WTC11 (cell line): ENCODE results near the gene TDRD9. TPM values are rescaled to one million over a fixed set of nuclear protein-coding genes. Genes with fewer than 3 reads are reported as not detected.

Experiments used
- ATAC-seq: fragments of 200-7000 bp; cut with Tn5 transposase; 2 replicates; pipeline ENCODE4 v1.10.0; 2021; ENCODE audit warnings: mild to moderate bottlenecking, moderate library complexity
- CTCF ChIA-PET: fragments of 300-600 bp; sonication (Branson Sonifier 250); formaldehyde crosslinking; loops from one replicate; lab custom pipeline; 2021; ENCODE audit warnings: antibody characterized with exemption; lab: Charles Lee
- POLR2A ChIA-PET: fragments of 350-600 bp; sonication (Branson Sonifier 250); formaldehyde crosslinking; loops from one replicate; lab custom pipeline; 2021; ENCODE audit warnings: antibody characterized with exemption; lab: Charles Lee
- DNase-seq: peaks from one replicate; pipeline ENCODE4 v3.0.0; 2021; ENCODE audit warnings: low spot score
- H3K27ac Mint-ChIP-seq: 2 replicates; pipeline ENCODE4 v1.8.0; 2021; ENCODE audit warnings: mixed read lengths
- H3K27me3 Mint-ChIP-seq: 2 replicates; pipeline ENCODE4 v1.8.0; 2021; ENCODE audit warnings: low read depth, mild to moderate bottlenecking, moderate library complexity, mixed read lengths
- H3K36me3 Mint-ChIP-seq: 2 replicates; pipeline ENCODE4 v1.8.0; 2021; ENCODE audit warnings: mixed read lengths
- H3K4me1 Mint-ChIP-seq: 2 replicates; pipeline ENCODE4 v1.8.0; 2022; ENCODE audit warnings: mixed read lengths
- H3K4me3 Mint-ChIP-seq: 2 replicates; pipeline ENCODE4 v1.8.0; 2021; ENCODE audit warnings: mild to moderate bottlenecking, moderate library complexity, mixed read lengths
- H3K9me3 Mint-ChIP-seq: 2 replicates; pipeline ENCODE4 v1.8.0; 2021; ENCODE audit warnings: mixed read lengths
- ELF4 ChIP-seq: sonication (generic); formaldehyde crosslinking; IDR thresholded peaks from 2 replicates; pipeline ENCODE4 v1.8.1; 2022; ENCODE audit warnings: low read depth, mild to moderate bottlenecking, moderate library complexity, missing genetic modification reagents
- JAZF1 ChIP-seq: fragments of 250-450 bp; sonication (Bioruptor Pico); IDR thresholded peaks from 2 replicates; pipeline ENCODE4 v1.9.0; 2021; ENCODE audit warnings: moderate library complexity, mild to moderate bottlenecking, inconsistent platforms
- JUN ChIP-seq: sonication (generic); formaldehyde crosslinking; IDR thresholded peaks from 2 replicates; pipeline ENCODE4 v1.8.0; 2023; ENCODE audit warnings: mild to moderate bottlenecking, missing genetic modification reagents
- KAT7 ChIP-seq: sonication (generic); formaldehyde crosslinking; IDR thresholded peaks from 2 replicates; pipeline ENCODE4 v1.8.1; 2023; ENCODE audit warnings: missing genetic modification reagents, mild to moderate bottlenecking, borderline replicate concordance
- RORB ChIP-seq: fragments of 250-450 bp; sonication (Bioruptor Pico); IDR thresholded peaks from 2 replicates; pipeline ENCODE4 v1.9.0; 2021; ENCODE audit warnings: mild to moderate bottlenecking
- SMAD3 ChIP-seq: sonication (generic); formaldehyde crosslinking; IDR thresholded peaks from 2 replicates; pipeline ENCODE4 v1.8.0; 2022; ENCODE audit warnings: missing genetic modification reagents, mild to moderate bottlenecking, borderline replicate concordance
- SP1 ChIP-seq: sonication (generic); formaldehyde crosslinking; conservative IDR thresholded peaks from 2 replicates; pipeline ENCODE4 v1.8.1; 2022; ENCODE audit warnings: missing genetic modification reagents
- ZBTB21 ChIP-seq: sonication (generic); formaldehyde crosslinking; IDR thresholded peaks from 2 replicates; pipeline ENCODE4 v1.8.1; 2023; ENCODE audit warnings: mild to moderate bottlenecking, missing genetic modification reagents, borderline replicate concordance
- ZNF416 ChIP-seq: fragments of 250-450 bp; sonication (Bioruptor Pico); IDR thresholded peaks from 2 replicates; pipeline ENCODE4 v1.9.0; 2021; ENCODE audit warnings: mild to moderate bottlenecking, inconsistent platforms
- ZNF671 ChIP-seq: fragments of 250-450 bp; sonication (Bioruptor Pico); IDR thresholded peaks from 2 replicates; pipeline ENCODE4 v1.8.0; 2021; ENCODE audit warnings: mild to moderate bottlenecking
- total RNA-seq: library from RNA; stranded (reverse); gene quantifications from 3 replicates; pipeline ENCODE4 v1.2.3, GENCODE V29; 2021
- TF ChIP-seq, protein P1 (sequence below): sonication (generic); formaldehyde crosslinking; conservative IDR thresholded peaks from 2 replicates; pipeline ENCODE4 v1.8.1; 2022; ENCODE audit warnings: mild to moderate bottlenecking, missing genetic modification reagents
- TF ChIP-seq, protein P2 (sequence below): fragments of 250-450 bp; sonication (Bioruptor Pico); IDR thresholded peaks from 2 replicates; pipeline ENCODE4 v1.9.0; 2021; ENCODE audit warnings: mild to moderate bottlenecking, borderline replicate concordance
- TF ChIP-seq, protein P3 (sequence below): sonication (generic); formaldehyde crosslinking; IDR thresholded peaks from 2 replicates; pipeline ENCODE4 v1.8.1; 2022; ENCODE audit warnings: low read depth, missing genetic modification reagents, borderline replicate concordance
- TF ChIP-seq, protein P4 (sequence below): sonication (generic); formaldehyde crosslinking; IDR thresholded peaks from 2 replicates; pipeline ENCODE4 v1.8.0; 2023; ENCODE audit warnings: missing genetic modification reagents, mild to moderate bottlenecking, borderline replicate concordance
- TF ChIP-seq, protein P5 (sequence below): sonication (generic); formaldehyde crosslinking; IDR thresholded peaks from 2 replicates; pipeline ENCODE4 v1.8.1; 2022; ENCODE audit warnings: low read depth, mild to moderate bottlenecking, moderate library complexity, missing genetic modification reagents, borderline replicate concordance
- TF ChIP-seq, protein P6 (sequence below): sonication (generic); formaldehyde crosslinking; IDR thresholded peaks from 2 replicates; pipeline ENCODE4 v1.8.1; 2023; ENCODE audit warnings: mild to moderate bottlenecking, missing genetic modification reagents, moderate library complexity
- TF ChIP-seq, protein P7 (sequence below): fragments of 250-450 bp; sonication (Bioruptor Pico); conservative IDR thresholded peaks from 2 replicates; pipeline ENCODE4 v1.9.0; 2021; ENCODE audit warnings: mild to moderate bottlenecking

Gene TDRD9
- total RNA-seq, 1 experiment from 2014 or later: 0.17 TPM

DNA sequence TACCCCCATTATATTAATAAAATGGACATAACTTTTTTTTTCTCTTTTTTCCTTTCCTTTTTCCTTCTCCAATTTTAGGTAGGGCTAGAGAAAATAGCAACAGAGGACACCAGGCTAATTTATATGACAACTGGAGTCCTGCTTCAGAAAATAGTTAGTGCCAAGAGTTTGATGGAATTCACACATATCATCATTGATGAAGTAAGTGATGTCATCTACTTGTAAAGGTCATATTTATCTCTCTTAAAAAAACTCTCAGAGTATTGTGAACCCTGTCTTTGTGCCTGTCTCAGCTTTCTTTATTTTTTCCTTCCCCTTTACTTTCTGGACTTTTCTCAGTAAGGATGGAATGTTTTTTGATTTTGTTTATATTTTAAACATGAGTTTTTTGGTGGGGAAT, 38.4 kb downstream of the TDRD9 start:
- no peak for DNase-seq
- Mint-ChIP-seq H3K27ac (no peak overlapping the region), H3K27me3 (no peaks in the 10 kb centered on the region; the same call in 1 of the 2 replicates), H3K4me3 (no peak overlapping the region), H3K36me3 (no peaks in the 10 kb centered on the region), H3K4me1 (no peaks in the 10 kb centered on the region), H3K9me3 (no peaks in the 10 kb centered on the region)
- TF ChIP-seq SMAD3 (CRISPR knock-in tag) (no peak), ZBTB21 (CRISPR knock-in tag) (no peak), ZNF416 (CRISPR knock-in tag) (no peak), ELF4 (CRISPR knock-in tag) (no peak), RORB (CRISPR knock-in tag) (no peak), SP1 (CRISPR knock-in tag) (no peak), JAZF1 (CRISPR knock-in tag) (no peak)
- TF ChIP-seq, protein P1, sequence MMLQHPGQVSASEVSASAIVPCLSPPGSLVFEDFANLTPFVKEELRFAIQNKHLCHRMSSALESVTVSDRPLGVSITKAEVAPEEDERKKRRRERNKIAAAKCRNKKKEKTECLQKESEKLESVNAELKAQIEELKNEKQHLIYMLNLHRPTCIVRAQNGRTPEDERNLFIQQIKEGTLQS (CRISPR knock-in tag): no peak
- TF ChIP-seq, protein P2, sequence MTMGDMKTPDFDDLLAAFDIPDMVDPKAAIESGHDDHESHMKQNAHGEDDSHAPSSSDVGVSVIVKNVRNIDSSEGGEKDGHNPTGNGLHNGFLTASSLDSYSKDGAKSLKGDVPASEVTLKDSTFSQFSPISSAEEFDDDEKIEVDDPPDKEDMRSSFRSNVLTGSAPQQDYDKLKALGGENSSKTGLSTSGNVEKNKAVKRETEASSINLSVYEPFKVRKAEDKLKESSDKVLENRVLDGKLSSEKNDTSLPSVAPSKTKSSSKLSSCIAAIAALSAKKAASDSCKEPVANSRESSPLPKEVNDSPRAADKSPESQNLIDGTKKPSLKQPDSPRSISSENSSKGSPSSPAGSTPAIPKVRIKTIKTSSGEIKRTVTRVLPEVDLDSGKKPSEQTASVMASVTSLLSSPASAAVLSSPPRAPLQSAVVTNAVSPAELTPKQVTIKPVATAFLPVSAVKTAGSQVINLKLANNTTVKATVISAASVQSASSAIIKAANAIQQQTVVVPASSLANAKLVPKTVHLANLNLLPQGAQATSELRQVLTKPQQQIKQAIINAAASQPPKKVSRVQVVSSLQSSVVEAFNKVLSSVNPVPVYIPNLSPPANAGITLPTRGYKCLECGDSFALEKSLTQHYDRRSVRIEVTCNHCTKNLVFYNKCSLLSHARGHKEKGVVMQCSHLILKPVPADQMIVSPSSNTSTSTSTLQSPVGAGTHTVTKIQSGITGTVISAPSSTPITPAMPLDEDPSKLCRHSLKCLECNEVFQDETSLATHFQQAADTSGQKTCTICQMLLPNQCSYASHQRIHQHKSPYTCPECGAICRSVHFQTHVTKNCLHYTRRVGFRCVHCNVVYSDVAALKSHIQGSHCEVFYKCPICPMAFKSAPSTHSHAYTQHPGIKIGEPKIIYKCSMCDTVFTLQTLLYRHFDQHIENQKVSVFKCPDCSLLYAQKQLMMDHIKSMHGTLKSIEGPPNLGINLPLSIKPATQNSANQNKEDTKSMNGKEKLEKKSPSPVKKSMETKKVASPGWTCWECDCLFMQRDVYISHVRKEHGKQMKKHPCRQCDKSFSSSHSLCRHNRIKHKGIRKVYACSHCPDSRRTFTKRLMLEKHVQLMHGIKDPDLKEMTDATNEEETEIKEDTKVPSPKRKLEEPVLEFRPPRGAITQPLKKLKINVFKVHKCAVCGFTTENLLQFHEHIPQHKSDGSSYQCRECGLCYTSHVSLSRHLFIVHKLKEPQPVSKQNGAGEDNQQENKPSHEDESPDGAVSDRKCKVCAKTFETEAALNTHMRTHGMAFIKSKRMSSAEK: no peak
- TF ChIP-seq, protein P3, sequence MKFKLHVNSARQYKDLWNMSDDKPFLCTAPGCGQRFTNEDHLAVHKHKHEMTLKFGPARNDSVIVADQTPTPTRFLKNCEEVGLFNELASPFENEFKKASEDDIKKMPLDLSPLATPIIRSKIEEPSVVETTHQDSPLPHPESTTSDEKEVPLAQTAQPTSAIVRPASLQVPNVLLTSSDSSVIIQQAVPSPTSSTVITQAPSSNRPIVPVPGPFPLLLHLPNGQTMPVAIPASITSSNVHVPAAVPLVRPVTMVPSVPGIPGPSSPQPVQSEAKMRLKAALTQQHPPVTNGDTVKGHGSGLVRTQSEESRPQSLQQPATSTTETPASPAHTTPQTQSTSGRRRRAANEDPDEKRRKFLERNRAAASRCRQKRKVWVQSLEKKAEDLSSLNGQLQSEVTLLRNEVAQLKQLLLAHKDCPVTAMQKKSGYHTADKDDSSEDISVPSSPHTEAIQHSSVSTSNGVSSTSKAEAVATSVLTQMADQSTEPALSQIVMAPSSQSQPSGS (CRISPR knock-in tag): no peak
- TF ChIP-seq, protein P4, sequence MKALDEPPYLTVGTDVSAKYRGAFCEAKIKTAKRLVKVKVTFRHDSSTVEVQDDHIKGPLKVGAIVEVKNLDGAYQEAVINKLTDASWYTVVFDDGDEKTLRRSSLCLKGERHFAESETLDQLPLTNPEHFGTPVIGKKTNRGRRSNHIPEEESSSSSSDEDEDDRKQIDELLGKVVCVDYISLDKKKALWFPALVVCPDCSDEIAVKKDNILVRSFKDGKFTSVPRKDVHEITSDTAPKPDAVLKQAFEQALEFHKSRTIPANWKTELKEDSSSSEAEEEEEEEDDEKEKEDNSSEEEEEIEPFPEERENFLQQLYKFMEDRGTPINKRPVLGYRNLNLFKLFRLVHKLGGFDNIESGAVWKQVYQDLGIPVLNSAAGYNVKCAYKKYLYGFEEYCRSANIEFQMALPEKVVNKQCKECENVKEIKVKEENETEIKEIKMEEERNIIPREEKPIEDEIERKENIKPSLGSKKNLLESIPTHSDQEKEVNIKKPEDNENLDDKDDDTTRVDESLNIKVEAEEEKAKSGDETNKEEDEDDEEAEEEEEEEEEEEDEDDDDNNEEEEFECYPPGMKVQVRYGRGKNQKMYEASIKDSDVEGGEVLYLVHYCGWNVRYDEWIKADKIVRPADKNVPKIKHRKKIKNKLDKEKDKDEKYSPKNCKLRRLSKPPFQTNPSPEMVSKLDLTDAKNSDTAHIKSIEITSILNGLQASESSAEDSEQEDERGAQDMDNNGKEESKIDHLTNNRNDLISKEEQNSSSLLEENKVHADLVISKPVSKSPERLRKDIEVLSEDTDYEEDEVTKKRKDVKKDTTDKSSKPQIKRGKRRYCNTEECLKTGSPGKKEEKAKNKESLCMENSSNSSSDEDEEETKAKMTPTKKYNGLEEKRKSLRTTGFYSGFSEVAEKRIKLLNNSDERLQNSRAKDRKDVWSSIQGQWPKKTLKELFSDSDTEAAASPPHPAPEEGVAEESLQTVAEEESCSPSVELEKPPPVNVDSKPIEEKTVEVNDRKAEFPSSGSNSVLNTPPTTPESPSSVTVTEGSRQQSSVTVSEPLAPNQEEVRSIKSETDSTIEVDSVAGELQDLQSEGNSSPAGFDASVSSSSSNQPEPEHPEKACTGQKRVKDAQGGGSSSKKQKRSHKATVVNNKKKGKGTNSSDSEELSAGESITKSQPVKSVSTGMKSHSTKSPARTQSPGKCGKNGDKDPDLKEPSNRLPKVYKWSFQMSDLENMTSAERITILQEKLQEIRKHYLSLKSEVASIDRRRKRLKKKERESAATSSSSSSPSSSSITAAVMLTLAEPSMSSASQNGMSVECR: no peak
- ChIA-PET CTCF (no interaction called here), POLR2A (no interaction called here)
- no peak for ATAC-seq

DNA sequence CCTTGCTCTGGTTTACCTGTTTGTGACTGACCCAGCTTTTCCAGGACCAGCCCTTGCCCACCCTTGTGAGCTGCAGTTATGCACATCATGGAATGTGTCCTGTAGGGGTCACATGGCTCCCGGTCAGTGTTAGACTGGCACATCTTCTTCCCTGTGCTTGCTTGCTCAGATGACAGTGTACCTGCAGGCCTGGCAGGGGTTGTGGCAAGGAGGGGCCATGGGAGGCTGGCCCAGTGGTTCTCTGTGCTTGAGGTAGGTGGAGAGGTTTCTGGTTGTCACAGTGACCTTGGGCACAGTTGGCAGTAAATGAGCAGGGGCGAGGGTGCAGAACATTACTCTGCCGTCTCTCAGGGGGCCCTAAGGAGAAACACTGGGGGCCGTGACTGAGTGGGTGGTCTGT, 41.7 kb downstream of the TDRD9 start:
- DNase-seq (no peak), ATAC-seq (no peak)
- H3K27me3 Mint-ChIP-seq: no peaks in the 10 kb centered on the region; the same call in 1 of the 2 replicates
- no peak for TF ChIP-seq JUN (CRISPR knock-in tag)
- H3K9me3 Mint-ChIP-seq: no peaks in the 10 kb centered on the region
- no peaks in the 10 kb centered on the region for H3K4me1 Mint-ChIP-seq
- no peak overlapping the region for H3K27ac Mint-ChIP-seq
- ChIA-PET CTCF (no interaction called here), POLR2A (no interaction called here)
- no peak overlapping the region for H3K4me3 Mint-ChIP-seq
- H3K36me3 Mint-ChIP-seq: no peaks in the 10 kb centered on the region

DNA sequence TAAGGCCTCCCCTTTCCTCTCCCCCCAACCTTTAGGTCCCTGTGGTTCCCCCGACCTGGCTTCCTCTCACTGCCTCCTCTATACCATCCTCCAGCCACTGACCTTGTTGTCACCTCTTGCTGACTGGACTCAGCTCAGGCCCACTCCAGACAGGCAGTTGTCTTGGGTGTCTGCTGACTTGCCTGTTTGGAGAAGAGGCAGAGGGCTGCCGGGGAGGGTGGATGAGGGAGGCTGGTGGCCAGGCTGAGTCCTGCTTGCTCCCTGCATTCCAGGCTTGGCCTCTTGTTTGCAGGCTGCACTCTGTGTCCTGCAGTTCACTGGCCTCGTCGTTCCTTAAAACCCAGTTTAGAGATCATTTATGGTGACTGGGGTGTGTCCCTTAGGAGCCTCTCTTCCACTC, 45.1 kb downstream of the TDRD9 start:
- DNase-seq: no peak
- no peak for ATAC-seq
- no peaks in the 10 kb centered on the region for H3K9me3 Mint-ChIP-seq
- H3K4me3 Mint-ChIP-seq: no peak overlapping the region
- H3K27me3 Mint-ChIP-seq: no peaks in the 10 kb centered on the region
- no peak overlapping the region for H3K27ac Mint-ChIP-seq
- ChIA-PET CTCF (interaction anchor here (2.0 kb wide), 1 partner anchor 73 kb away, joined by 7 read pairs; no protein-coding TSS in a partner anchor), POLR2A (no interaction called here)
- H3K4me1 Mint-ChIP-seq: peaks cover 5% of the 10 kb centered on the region; the same call in 1 of the 2 replicates
- H3K36me3 Mint-ChIP-seq: no peaks in the 10 kb centered on the region
- TF ChIP-seq, protein P5, sequence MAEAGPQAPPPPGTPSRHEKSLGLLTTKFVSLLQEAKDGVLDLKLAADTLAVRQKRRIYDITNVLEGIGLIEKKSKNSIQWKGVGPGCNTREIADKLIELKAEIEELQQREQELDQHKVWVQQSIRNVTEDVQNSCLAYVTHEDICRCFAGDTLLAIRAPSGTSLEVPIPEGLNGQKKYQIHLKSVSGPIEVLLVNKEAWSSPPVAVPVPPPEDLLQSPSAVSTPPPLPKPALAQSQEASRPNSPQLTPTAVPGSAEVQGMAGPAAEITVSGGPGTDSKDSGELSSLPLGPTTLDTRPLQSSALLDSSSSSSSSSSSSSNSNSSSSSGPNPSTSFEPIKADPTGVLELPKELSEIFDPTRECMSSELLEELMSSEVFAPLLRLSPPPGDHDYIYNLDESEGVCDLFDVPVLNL: no peak
- TF ChIP-seq ZBTB21 (CRISPR knock-in tag) (no peak), KAT7 (CRISPR knock-in tag) (no peak), ZNF671 (CRISPR knock-in tag) (no peak)
- TF ChIP-seq, protein P6, sequence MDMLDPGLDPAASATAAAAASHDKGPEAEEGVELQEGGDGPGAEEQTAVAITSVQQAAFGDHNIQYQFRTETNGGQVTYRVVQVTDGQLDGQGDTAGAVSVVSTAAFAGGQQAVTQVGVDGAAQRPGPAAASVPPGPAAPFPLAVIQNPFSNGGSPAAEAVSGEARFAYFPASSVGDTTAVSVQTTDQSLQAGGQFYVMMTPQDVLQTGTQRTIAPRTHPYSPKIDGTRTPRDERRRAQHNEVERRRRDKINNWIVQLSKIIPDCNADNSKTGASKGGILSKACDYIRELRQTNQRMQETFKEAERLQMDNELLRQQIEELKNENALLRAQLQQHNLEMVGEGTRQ (CRISPR knock-in tag): no peak
- TF ChIP-seq, protein P7, sequence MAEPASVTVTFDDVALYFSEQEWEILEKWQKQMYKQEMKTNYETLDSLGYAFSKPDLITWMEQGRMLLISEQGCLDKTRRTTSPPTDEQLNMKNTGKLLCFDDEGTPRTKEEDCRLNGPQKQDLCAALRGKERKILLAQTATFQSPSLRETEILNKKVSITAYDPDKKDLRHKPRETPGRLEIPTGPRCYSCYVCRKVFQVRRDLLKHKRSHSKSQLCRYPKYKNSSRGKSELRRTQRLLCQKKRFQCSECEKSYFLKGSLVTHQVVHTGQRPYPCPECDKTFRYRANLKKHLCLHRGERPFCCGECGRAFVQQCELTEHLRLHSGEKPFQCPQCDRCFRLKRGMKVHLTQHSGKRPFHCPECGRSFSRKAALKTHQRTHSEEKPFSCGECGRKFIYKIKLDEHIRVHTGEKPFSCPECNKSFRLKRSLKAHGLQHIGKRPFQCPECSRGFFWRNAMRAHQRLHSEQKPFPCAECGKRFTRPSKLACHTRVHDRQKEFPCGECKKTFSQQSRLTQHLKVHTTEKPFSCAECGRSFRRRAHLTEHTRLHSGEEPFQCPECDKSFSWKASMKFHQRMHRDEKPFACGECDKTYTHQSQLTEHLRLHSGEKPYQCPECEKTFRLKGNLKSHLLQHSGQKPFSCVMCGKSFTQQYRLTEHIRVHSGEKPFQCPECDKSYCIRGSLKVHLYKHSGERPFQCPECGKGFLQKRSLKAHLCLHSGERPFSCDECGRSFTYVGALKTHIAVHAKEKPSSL (CRISPR knock-in tag): no peak
